Measurements from ENCODE around the gene ZBED3. TPM values are rescaled to one million over a fixed set of nuclear protein-coding genes. Genes with fewer than 3 reads are reported as not detected.

The ZBED3 gene
- total RNA-seq, 1 donor from 2014 or later = 3.5 TPM

- CTCF ChIA-PET = interaction anchor here (1.3 kb wide), 1 partner anchor 44 kb away, joined by 3 read pairs; no protein-coding TSS in a partner anchor
Measured at GRCh38 chr5:77033338-77033737, 53.7 kb downstream of the ZBED3 start.

DNA sequence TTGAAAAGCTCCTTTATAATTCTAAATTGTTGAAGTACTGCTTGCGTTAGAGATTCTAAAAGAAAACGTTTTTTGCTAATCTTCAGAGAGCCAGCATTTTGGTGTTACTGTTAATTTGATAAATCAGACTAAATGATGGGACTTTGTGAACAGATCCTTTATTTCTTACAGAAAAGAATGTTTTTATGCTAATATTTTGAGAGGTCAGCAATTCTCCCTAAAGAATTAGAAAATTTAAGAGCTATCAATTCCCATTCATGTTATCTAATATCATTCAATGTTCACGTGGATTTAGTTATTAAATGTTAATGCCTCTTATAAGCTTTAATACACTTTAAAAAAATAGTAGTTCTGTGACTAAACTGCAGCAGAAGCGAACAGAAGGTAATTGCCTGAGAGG lies 54.5 kb downstream of the ZBED3 start:
- H3K4me1 Mint-ChIP-seq = peaks cover 28% of the 10 kb centered on the region
- H3K36me3 Mint-ChIP-seq (ENCODE audit: low read depth) = peaks cover 48% of the 10 kb centered on the region
- no peak for DNase-seq
- H3K27ac Mint-ChIP-seq = no peak overlapping the region
- H3K27me3 Mint-ChIP-seq = no peaks in the 10 kb centered on the region
- no peak for ATAC-seq (ENCODE audit: low read depth)
- H3K9me3 Mint-ChIP-seq = peaks cover 7% of the 10 kb centered on the region
- intact Hi-C loops (cut with micrococcal nuclease) = loop anchor here (10.0 kb wide), 2 partner anchors 628 to 742 kb away; partner anchors contain the start of genes IQGAP2 and TBCA
- no peak overlapping the region for H3K4me3 Mint-ChIP-seq
- CTCF ChIA-PET = interaction anchor here (1.3 kb wide), 1 partner anchor 45 kb away, joined by 3 read pairs; no protein-coding TSS in a partner anchor
- TF ChIP-seq, protein P1, sequence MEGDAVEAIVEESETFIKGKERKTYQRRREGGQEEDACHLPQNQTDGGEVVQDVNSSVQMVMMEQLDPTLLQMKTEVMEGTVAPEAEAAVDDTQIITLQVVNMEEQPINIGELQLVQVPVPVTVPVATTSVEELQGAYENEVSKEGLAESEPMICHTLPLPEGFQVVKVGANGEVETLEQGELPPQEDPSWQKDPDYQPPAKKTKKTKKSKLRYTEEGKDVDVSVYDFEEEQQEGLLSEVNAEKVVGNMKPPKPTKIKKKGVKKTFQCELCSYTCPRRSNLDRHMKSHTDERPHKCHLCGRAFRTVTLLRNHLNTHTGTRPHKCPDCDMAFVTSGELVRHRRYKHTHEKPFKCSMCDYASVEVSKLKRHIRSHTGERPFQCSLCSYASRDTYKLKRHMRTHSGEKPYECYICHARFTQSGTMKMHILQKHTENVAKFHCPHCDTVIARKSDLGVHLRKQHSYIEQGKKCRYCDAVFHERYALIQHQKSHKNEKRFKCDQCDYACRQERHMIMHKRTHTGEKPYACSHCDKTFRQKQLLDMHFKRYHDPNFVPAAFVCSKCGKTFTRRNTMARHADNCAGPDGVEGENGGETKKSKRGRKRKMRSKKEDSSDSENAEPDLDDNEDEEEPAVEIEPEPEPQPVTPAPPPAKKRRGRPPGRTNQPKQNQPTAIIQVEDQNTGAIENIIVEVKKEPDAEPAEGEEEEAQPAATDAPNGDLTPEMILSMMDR (IDR thresholded peaks at IDR 0.05) = no peak
- POLR2A ChIA-PET = no interaction called here

More at GRCh38 chr5:77033338-77033737, 53.7 kb downstream of the ZBED3 start:
- TF ChIP-seq, protein P1 (IDR thresholded peaks at IDR 0.05) = no peak
- DNase-seq = no peak
- POLR2A ChIA-PET = no interaction called here
- Mint-ChIP-seq H3K36me3 (ENCODE audit: low read depth) (peaks cover 53% of the 10 kb centered on the region), H3K27me3 (no peaks in the 10 kb centered on the region), H3K9me3 (peaks cover 7% of the 10 kb centered on the region), H3K4me1 (peaks cover 28% of the 10 kb centered on the region), H3K4me3 (no peak overlapping the region), H3K27ac (no peak overlapping the region)
- no peak for ATAC-seq (ENCODE audit: low read depth)
- intact Hi-C loops (cut with micrococcal nuclease) = loop anchor here (10.0 kb wide), 2 partner anchors 629 to 741 kb away; partner anchors contain the start of genes IQGAP2 and TBCA

DNA sequence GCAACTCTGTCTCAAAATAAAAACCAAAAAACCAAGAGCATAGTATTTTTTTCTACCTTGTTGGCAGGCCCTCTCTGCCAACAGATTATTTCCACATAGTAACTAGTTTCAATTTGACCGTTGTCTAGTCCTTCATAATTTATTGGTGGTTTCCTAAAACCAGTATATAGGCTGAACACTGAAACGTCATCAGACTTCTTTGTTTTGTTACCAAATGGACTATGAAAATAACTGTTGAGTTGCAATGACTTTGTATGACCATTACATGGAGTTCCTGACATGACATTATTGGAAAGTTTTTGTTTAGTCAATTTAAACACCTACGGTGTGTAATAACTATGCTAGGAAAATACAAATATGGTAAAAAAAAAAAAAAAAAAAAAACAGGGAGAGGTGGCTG lies 55.2 kb downstream of the ZBED3 start:
- H3K4me3 Mint-ChIP-seq = peak overlapping the region; percentile 99
- H3K27ac Mint-ChIP-seq = no peak overlapping the region
- no peaks in the 10 kb centered on the region for H3K27me3 Mint-ChIP-seq
- TF ChIP-seq, protein P1 (IDR thresholded peaks at IDR 0.05) = no peak
- ChIA-PET CTCF (no interaction called here), POLR2A (interaction anchor here (0.6 kb wide), 1 partner anchor 1725 kb away, joined by 3 read pairs; no protein-coding TSS in a partner anchor)
- H3K4me1 Mint-ChIP-seq = peaks cover 28% of the 10 kb centered on the region
- intact Hi-C loops (cut with micrococcal nuclease) = loop anchor here (2.0 to 10.0 kb wide), 3 partner anchors 157 to 743 kb away; partner anchors contain the start of genes IQGAP2 and TBCA
- H3K9me3 Mint-ChIP-seq = peaks cover 7% of the 10 kb centered on the region
- peaks cover 43% of the 10 kb centered on the region for H3K36me3 Mint-ChIP-seq (ENCODE audit: low read depth)
- ATAC-seq (ENCODE audit: low read depth) (no peak), DNase-seq (no peak)

- H3K4me3 Mint-ChIP-seq = peak within 1 kb of the TSS; percentile 99
- H3K27me3 Mint-ChIP-seq = peaks cover 8% of the 10 kb centered on the region
- H3K9me3 Mint-ChIP-seq = peaks cover 7% of the 10 kb centered on the region
- ChIA-PET POLR2A (interaction anchor here (0.5 to 2.2 kb wide), 4 partner anchors 462 to 1330 kb away, joined by 3 to 10 read pairs (median 4); partner anchors contain the start of genes SCAMP1 and WDR41), CTCF (interaction anchor here (1.1 to 1.6 kb wide), 2 partner anchors 429 to 462 kb away, joined by 3 to 4 read pairs; partner anchors contain the start of gene WDR41)
- H3K4me1 Mint-ChIP-seq = peaks cover 28% of the 10 kb centered on the region
- DNase-seq = peak; percentile 79
- TF ChIP-seq, protein P1 (IDR thresholded peaks at IDR 0.05) = no peak
- H3K36me3 Mint-ChIP-seq (ENCODE audit: low read depth) = peaks cover 31% of the 10 kb centered on the region
- intact Hi-C loops (cut with micrococcal nuclease) = loop anchor here (1.0 to 10.0 kb wide), 6 partner anchors 56 to 1264 kb away; partner anchors contain the start of genes AP3B1, IQGAP2, TBCA and WDR41
- peak; percentile 99 for ATAC-seq (ENCODE audit: low read depth)
- peak within 1 kb of the TSS; percentile 89 for H3K27ac Mint-ChIP-seq
Measured at GRCh38 chr5:77030097-77031071, 56.7 kb downstream of the ZBED3 start, which contains the start of gene AGGF1. Gene AGGF1 (plus strand): TSS chr5:77030404. CDS start chr5:77030767, 363 bp downstream.

All from activated B cell treated with CpG ODN at 0.5 μM for 24 hours (primary cell).